Activated CD8-positive, alpha-beta memory T cell treated with anti-CD3 and anti-CD28 coated beads, Interleukin-2, amount 50 U/mL, for 24 hours (primary cell): Measurements from ENCODE around the gene AATF.

ENCODE experiments used
- DNase-seq: peaks from one replicate; pipeline ENCODE4 v3.0.0-alpha.2; 2020; ENCODE audit errors: extremely low read depth

Gene AATF

DNA sequence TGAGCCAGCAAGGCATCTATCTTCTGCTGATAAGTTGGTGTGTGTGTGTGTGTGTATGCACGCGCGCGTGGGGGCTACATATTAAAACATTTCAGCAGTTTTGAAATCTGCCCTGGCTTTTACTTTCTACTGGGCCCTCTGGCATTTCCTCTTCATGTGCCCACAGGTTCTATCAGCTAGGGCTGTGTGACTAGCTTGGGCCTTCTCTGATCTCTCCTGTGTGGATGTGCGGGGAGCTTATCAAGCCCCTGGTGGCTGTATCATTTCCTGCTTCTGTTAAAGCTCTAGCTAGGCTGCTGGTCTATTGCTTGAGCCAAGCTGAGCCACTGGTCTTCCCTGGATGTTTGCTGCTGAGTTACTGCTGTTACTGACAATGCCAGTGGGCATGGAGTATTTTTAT lies 132.5 kb downstream of the AATF start:
- DNase-seq: no peak

DNA sequence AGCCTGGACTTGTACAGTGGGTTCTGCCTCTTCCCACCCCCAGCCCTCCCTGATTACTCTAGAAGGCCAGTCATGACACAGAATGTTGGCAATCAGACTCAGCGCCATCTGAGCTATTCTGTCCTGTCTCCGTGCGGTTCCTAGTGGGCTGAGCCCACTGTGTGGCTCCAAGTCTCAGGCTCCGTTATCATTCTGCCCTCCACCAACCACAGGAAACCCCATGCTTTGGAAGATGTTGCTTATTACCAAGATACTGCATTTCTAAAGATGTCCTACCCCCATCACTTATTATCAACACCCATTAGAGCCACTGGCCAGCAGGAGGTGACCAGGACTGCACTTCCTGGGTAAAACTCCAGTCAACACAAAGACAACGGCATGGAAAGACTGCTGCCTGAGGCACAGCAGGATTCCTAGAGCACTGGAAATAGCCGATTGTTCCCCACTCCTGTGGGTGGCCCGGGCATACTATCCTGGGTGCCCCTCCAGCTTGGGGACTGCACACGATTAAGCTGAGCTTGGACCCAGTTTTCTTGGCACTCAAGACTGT lies 133.6 kb downstream of the AATF start:
- no peak for DNase-seq

DNA sequence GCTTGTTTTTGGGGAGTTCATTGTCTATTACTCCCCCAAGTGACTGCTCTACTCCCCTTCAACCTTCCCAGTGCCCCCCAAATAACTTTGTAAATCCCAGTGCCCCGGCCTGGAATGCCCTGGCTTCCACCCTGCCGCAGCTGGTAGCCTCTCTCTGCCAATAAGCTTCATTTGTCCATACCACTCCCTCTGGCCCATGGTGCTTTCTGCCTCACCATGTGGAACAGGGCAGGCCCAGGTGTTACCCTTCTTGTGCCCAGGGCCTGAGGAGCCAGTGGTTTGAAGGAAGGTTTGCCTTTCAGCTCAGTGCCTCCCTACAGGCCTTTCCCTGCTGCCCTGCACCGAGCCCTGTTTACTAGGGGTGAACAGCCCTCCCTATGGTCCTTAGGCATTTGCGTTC lies 134.2 kb downstream of the AATF start:
- DNase-seq: no peak

DNA sequence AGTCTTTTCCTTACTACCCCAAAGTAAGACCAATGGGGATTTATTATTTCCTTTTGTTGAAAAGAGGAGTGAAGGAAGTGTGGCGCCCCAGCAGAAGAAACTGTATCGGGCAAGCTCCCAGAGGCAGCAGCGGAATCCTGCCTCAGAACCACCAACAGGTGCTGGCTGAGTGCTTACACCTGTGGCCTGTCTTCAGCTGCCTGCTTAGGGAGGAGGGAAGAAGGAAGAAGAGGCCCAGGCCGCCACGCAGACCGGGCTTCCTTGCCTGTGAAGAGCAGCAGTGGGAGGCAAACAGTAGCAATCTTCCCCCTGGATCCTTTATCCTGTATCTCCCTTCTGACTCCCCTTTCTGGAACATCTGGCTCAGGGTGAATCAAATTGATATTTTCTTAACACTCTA lies 134.7 kb downstream of the AATF start:
- DNase-seq: no peak

DNA sequence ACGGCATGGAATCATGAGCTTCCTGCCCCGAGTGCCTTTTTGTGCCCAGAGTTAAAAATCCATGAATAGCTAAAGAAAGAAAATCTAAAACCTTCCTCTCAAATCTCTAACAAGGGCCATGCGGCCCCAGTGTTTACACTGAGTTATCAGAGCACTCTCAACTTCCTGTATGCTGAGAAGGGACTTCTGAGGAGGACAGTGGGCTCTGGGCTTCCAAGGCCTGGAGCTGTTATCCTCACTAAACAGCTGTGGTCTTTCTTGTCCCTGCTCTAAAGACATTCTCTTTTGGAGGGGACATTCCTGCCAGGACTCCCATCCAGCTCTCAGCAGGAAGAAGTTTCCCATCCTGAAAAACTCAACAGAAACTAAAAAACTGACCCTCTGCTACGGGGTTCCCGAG lies 135.6 kb downstream of the AATF start:
- DNase-seq: no peak

DNA sequence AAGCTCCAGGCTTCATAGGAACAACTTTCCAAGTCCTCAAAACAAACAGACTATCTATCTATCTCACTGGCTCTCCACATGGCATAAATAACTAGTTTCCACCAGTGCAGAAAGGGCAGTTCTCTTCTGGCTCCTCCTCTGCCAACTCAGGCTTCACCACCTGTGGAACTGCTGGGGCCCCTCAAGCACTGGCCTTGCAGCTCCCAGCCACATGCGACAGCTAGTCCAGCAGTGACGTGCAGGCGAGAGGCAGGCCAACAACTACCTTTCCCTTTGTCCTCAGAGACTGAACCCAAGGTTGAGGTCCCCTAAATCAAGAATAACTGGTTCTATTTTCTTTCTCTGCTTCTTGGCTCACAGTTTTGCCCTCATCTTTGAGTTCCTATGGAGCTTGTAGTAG lies 137.6 kb downstream of the AATF start:
- no peak for DNase-seq

DNA sequence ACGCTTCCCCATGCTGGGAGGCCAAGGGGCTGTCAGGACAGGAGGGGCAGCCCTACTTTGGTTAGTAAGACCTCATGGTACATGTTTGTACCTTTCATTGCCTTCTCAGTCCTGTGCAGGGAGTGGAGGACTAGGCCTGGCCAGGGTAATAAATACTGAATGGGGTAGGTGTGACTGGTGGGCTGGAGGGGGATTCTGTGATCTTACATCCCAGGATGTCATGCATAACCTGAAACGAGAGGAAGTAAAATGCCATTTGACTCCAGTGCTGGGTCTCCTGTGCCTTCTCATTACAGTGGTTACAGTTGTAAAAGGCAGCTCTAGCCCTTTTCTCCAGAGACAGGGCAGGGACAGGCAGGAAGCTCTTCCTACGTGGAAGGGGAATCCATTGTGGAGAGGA lies 138.2 kb downstream of the AATF start:
- no peak for DNase-seq

DNA sequence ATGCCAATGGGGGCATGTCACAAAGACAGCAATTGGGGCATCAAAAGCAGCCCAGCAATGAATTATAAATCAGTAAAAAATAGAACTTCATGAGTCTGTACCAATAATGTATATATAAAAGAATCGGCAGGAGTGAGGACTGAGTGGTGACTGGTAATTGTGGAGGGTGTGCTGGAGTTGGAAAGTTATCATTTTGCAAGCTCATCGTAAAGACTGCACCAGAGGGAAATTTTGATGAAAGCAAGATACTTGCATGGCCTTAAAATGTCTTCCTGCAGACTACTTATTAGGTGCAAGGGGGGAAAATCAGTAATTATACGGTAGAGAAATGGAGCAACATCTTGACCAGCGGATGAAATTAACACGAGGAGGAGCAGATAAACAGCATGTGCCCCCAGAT lies 138.9 kb downstream of the AATF start:
- no peak for DNase-seq

DNA sequence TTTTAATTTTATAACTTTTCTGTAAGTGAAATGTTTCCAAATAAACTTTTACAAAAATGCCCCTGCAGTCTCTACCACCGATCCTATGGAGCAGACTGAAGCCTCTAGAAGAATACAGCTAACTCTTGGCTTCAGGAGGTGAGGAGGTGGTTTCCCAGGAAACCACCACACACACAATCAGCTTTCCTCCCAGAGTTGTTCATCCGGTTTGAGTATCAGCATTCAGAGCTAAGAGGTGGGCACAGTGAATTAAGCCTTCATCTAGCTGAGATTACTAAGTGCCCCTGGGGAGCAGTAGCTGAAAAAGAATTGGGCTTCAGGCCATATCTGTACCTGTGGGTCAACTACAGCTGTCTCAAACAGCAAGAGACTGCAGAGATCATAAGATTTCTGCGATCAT lies 139.7 kb downstream of the AATF start:
- DNase-seq: no peak

DNA sequence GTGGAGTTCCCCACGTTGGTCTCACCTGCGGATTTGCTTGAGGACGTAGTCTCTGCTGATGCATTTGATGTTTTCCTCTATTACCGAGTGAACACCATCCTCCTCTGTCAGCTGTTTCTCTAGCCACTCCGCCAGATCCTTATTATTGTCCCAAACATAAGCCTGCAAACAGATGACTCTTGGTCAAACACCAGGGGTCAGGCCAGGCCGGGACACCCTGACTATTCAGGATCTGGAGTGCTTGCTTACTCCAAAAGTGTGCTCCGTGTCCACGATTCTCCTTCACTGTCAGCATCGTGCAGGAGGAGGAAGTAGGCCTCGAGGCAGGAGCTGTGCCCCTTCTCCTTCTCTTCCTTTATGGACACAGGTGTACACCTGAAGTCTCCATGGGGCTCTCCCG lies 140.2 kb downstream of the AATF start:
- no peak for DNase-seq

DNA sequence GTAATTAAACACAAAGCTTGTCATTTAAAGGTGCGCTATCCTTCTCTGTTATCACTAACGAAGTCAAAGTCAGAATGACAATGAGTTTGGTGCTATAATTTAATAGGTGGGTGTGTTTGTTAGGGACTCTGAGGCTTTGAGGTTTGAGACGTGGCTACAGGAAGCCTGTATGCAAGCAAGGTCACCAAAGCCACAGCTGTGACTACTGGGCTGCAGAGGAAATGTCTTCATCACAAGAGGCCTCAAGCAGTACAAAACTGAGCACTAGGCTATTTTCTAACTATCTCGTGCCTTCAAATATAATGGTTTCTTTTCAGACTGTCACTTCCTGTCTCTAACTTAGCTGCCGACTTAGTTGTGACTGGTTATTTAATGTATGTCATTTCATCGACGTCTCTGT lies 141.2 kb downstream of the AATF start:
- no peak for DNase-seq

DNA sequence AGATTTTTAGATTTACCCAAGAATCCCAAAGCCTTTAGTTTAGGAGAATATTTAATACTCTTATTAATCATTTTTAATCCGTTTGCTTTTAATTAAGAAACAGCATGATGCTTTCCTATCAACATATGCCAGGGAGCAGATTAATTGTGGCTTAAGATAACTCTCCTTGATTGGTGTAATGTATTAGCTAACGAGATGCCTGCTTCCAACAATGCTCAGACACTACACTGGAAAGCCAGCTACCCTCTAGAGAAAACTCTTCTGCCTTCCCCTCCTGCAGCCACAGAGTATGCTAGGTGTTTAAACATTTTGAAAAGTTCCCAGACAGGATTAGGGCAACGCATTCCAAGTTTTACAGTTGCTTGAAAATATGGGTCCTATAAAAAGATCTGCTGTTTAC lies 142.2 kb downstream of the AATF start:
- no peak for DNase-seq

DNA sequence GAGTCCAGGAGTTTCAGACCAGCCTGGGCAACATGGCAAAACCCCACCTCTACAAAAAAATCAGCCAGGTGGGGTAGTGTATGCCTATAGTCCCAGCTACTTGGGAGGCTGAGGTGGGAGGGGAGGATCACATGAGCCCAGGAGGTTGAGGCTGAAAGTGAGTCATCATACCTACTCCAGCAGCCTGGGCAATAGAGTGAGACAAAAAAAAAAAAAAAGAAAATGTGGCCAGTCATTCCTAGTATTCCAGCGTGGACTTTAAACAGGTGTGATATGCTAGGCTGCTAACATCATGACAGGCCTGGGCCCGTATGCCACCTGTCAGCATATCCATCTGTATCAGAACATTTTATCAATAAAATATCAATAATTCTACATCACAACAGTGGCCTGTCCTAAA lies 143.3 kb downstream of the AATF start:
- DNase-seq: no peak

DNA sequence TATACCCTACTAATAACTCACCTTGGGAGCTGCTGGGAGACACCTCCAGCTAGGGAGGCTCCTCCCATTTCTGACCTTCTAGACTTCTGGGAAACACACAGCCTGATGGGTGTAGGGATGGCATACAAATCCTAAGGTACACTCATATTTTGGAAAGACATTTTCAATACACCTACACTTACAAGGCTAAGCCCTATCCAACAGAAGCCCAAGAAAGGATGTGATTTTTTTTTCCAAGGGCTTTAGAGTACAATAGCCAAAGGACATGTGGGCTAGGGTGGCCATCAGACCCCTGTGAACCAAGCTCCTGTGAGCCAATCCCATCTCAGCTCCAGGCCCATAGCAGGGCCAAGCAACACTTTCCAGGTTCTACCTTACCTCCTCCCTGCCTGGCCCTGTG lies 143.9 kb downstream of the AATF start:
- DNase-seq: no peak

DNA sequence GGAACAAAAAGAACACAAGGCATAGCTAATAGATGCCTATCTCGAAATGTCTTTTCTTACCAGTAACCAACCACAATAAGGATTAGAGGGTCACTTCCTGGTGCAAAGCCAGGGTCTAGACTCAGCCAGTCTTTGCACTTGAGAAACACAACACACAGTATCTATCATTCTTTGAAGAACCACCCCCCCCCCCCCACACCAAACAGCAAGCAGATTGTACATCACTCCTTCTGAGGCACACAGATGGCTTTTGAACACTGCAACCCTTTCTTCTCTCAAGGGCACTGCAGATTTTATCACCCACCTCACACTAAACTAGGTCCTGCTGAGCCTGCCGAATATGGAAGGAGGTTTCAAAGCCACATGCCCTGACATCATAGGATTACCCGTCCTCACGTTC lies 145.6 kb downstream of the AATF start:
- DNase-seq: no peak

DNA sequence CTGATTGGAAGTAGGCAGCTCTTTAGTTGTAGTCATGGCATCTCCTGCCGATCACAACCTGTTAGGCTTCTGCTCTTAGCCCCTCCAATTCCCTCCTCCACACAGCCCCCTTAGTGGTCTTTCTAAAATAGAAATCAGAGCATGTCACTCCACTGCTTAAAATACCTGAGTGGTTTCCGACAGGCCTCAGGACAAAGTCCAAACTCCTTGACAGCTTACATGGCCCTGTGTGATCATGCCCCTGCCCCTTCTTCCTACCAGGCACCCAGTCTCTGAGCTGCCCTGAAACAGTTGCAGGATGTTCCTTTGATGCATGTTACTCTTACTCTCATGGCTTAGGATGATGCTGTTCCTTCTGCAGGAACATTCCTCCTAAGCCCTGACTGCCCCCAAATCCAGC lies 147.3 kb downstream of the AATF start:
- DNase-seq: no peak

DNA sequence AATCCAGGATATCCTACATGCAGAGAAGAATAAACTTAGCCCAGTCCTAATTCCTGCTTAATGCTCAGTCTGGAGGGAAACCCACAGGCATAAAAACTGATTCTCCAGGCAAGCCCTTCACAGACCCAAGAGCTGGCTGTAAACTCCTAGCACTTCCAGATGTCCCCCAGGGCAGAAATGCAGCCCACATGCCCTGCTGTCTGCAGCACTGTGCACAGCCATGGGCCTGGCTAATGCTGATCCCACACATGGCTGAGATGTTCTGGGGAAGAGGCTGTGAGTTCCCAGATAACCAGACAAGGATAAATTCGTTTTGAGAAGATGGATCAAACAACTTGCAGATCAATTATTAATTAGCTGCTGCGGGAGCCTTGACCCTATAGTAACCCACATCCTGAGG lies 148.4 kb downstream of the AATF start:
- DNase-seq: no peak

DNA sequence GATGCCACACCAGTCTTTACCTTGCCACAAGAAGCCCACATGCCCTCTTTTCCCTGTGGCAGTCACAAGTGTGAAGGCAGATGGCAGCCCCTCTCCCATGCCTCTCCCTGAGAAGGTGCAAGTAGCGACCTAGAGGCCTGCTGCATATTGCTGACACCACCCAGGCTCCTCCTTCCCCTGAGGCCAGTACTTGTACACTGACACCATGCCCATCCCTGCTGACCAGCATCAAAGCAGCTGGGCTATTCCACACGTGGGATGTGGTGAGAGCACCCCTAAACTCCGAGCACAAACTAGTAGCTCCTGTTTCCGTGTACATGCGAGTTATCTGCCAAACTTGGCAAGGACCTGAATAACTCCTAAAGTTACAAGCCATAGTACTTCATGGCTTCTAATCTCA lies 149.4 kb downstream of the AATF start:
- DNase-seq: no peak

DNA sequence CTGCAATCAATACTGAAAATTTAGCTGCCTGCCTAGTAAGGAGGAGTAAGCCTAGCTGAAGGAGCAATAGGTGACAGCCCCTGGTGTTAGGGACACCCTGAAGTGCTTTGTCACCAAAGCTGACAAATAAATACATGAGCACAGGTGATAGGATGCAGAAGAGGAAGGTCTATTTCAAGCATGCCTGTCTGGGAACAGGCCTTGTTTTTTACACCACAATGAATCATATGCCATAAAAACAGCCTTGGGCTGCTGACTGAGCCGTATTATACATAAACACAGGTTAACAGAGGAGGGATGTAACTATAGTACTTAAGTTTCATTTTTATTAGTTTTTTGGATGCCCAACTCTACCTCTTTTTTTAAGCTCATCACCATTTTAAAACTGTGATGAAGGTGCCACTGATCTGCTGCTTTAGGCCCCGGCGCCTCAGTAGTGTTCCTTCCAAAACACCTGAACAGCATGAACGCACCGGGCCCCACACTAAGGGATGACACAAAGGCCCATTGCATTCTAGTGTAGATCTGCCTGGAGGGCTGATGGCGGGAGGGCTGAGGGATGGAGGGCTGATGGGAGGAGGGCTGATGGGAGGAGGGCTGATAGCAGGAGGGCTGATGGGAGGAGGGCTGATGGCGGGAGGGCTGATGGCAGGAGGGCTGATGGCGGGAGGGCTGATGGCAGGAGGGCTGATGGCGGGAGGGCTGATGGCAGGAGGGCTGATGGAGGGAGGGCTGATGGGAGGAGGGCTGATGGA lies 150.3 kb downstream of the AATF start:
- no peak for DNase-seq

DNA sequence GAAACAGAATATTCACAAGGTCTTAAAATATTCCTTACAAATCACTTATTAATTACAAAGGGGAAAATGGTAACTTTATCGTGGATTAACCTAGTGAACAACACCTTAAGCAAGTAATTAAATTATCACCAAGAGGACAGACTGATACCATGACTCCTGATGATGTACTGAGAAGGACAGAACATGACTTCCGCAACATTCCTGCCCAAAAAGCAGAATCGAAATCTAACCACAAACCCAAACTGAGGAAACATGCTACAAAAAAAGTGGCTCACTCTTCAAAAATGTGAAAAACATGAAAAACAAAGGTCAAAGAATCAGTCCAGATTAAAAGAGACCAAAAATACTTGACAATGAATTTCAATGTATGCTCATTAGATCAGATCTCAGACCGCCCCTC lies 151.5 kb downstream of the AATF start:
- no peak for DNase-seq

DNA sequence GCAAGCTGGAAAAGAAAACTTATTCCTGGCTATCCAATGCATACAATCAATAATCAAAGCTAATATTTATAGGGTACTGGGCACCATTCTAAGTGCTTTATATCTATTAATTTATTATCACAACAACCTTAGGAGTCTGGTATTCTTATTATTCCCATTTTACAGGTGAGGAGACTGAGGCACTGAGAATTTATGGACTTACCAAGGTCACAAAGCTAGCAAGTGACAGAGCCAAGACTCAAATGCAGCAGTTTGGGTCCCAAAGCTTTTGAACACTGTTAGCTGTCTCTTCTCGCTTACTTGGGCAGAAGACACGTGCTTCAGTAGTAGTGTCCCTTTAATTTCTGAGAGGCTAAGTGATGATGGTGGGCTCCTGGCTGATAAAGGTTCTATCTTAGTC lies 152.6 kb downstream of the AATF start:
- no peak for DNase-seq

DNA sequence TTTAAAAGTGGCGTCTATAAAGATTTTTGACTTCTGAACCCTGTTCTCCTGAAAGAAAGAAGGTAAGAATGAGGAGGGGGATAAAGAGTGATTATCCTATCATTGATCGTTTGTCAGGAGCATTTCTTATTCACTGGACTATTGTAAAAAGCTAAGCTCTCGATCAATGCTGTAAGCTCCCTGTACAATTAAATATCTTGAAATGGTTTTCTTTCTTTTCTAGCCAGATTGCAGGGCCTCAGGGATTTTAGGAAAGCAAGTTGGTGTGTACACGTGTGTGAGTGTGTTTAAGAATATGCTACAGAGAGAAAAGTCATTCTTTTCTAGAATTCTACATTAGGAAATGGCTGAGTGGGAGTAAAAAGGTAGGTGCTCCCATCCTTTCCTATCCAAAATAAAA lies 154.5 kb downstream of the AATF start:
- no peak for DNase-seq

DNA sequence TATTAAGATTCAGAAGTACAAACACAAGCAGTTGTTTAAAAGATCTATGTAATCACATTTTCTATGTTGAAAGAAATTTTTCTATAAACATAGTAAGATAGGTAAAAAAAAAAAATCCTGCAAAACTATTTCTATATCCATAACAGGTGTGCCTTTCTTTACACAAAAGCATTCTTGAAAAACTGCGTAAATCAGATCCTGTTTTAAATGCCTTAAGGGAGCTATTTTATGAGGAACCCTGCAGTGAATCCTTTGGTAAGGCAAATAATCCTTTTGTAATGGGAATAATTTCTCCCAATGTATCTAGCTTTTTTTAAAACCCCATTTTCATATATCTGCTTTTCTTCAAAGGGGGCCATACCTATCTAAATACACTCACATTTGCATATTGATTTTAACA lies 157.3 kb downstream of the AATF start:
- no peak for DNase-seq
